Neural cell (in vitro differentiated cells): ENCODE results near the gene IL19.

Experiments used
- EP300 ChIP-seq: fragments of 450-650 bp; conservative IDR thresholded peaks from 2 replicates; pipeline ENCODE4 v1.6.1; 2014; ENCODE audit warnings: antibody characterized with exemption, mild to moderate bottlenecking, moderate library complexity; ENCODE audit not compliant: poor library complexity, severe bottlenecking
- EZH2 ChIP-seq: fragments of 200-600, 300-800 bp; shearing (Covaris generic), sonication (generic); IDR thresholded peaks from 2 replicates; pipeline ENCODE4 v1.6.1; 2014; ENCODE audit warnings: antibody characterized with exemption, low read length, borderline replicate concordance, mild to moderate bottlenecking; ENCODE audit not compliant: insufficient read depth, poor library complexity, severe bottlenecking
- POLR2AphosphoS5 ChIP-seq: IDR thresholded peaks from 2 replicates; pipeline ENCODE4 v1.6.1; 2012
- RAD21 ChIP-seq: fragments of 450-650 bp; conservative IDR thresholded peaks from 2 replicates; pipeline ENCODE4 v1.6.1; 2014; ENCODE audit warnings: antibody characterized with exemption, mild to moderate bottlenecking, moderate library complexity
- SMC3 ChIP-seq: fragments of 450-650 bp; conservative IDR thresholded peaks from 2 replicates; pipeline ENCODE4 v1.6.1; 2014; ENCODE audit warnings: antibody characterized with exemption, mild to moderate bottlenecking, moderate library complexity; ENCODE audit not compliant: poor library complexity
- TAF1 ChIP-seq: IDR thresholded peaks from 2 replicates; pipeline ENCODE4 v1.6.1; 2012; ENCODE audit warnings: low read depth
- TF ChIP-seq, protein P1 (sequence below): fragments of 450-650 bp; IDR thresholded peaks from 2 replicates; pipeline ENCODE4 v1.5.1; 2014; ENCODE audit warnings: antibody characterized with exemption, mild to moderate bottlenecking, moderate library complexity; ENCODE audit not compliant: poor library complexity, severe bottlenecking

GRCh38 chr1:206843626-206844025, 73.1 kb downstream of the IL19 start:
- TF ChIP-seq, protein P1, sequence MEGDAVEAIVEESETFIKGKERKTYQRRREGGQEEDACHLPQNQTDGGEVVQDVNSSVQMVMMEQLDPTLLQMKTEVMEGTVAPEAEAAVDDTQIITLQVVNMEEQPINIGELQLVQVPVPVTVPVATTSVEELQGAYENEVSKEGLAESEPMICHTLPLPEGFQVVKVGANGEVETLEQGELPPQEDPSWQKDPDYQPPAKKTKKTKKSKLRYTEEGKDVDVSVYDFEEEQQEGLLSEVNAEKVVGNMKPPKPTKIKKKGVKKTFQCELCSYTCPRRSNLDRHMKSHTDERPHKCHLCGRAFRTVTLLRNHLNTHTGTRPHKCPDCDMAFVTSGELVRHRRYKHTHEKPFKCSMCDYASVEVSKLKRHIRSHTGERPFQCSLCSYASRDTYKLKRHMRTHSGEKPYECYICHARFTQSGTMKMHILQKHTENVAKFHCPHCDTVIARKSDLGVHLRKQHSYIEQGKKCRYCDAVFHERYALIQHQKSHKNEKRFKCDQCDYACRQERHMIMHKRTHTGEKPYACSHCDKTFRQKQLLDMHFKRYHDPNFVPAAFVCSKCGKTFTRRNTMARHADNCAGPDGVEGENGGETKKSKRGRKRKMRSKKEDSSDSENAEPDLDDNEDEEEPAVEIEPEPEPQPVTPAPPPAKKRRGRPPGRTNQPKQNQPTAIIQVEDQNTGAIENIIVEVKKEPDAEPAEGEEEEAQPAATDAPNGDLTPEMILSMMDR, result no peak
- no peak for TF ChIP-seq TAF1
- TF ChIP-seq EZH2, result no peak
- no peak for TF ChIP-seq POLR2AphosphoS5
- no peak for TF ChIP-seq SMC3
- TF ChIP-seq RAD21, result no peak
- no peak for TF ChIP-seq EP300
